PC-3 (cell line): ENCODE data around the gene HNRNPL.

Experiments used
- CTCF ChIP-seq: fragments of 300-600 bp; sonication (generic); conservative IDR thresholded peaks from 2 replicates; pipeline ENCODE4 v1.5.1; 2017; ENCODE audit warnings: antibody characterized with exemption, low read depth, mild to moderate bottlenecking, low read length
- EZH2 ChIP-seq: fragments of 300-600 bp; sonication (generic); IDR thresholded peaks from one replicate; pipeline ENCODE4 v1.6.1; 2017; ENCODE audit warnings: antibody characterized with exemption, mild to moderate bottlenecking, low read length; ENCODE audit not compliant: unreplicated experiment
- EZH2phosphoT487 ChIP-seq: fragments of 300-600 bp; sonication (generic); IDR thresholded peaks from 2 replicates; pipeline ENCODE4 v1.6.1; 2018; ENCODE audit warnings: mild to moderate bottlenecking, antibody characterized with exemption, low read length, borderline replicate concordance

- TF ChIP-seq CTCF (no peak), EZH2 (no peak), EZH2phosphoT487 (no peak)
Measured at GRCh38 chr19:38850436-38850975, 720 bp upstream of the HNRNPL start.
